NB4 (cell line): ENCODE measurements around the gene PIP5K1C.

Experiments
- DNase-seq: peaks from one replicate; pipeline ENCODE4 v3.0.0; 2010; ENCODE audit warnings: low read depth
- H3K4me3 ChIP-seq: one replicate; pipeline ENCODE4 v1.5.1; 2011; ENCODE audit warnings: mild to moderate bottlenecking, low read depth, low read length, moderate library complexity
- CTCF ChIP-seq: IDR thresholded peaks from one replicate; pipeline ENCODE4 v1.5.1; 2012; ENCODE audit warnings: low read depth, low read length
- MAX ChIP-seq: IDR thresholded peaks from 2 replicates; pipeline ENCODE4 v1.6.1; 2011; ENCODE audit warnings: low read depth, low read length
- MYC ChIP-seq: IDR thresholded peaks from 2 replicates; pipeline ENCODE4 v1.6.1; 2011; ENCODE audit warnings: low read depth, low read length
- POLR2A ChIP-seq: IDR thresholded peaks from 2 replicates; pipeline ENCODE4 v1.6.1; 2011; ENCODE audit warnings: mild to moderate bottlenecking; ENCODE audit not compliant: insufficient read length; ENCODE audit errors: extremely low read depth

Gene PIP5K1C

GRCh38 chr19:3725121-3725520, 24.9 kb upstream of the PIP5K1C start:
- no peak for TF ChIP-seq POLR2A
- H3K4me3 ChIP-seq: no peak overlapping the region
- DNase-seq: no peak

- no peak for TF ChIP-seq MAX
- no peak for TF ChIP-seq MYC
- TF ChIP-seq POLR2A: no peak
- no peak for TF ChIP-seq CTCF
- no peak for DNase-seq
- H3K4me3 ChIP-seq: no peak overlapping the region
These were observed 23.6 kb upstream of the PIP5K1C start for GRCh38 chr19:3723883-3724282.

GRCh38 chr19:3723110-3723488, 22.8 kb upstream of the PIP5K1C start:
- no peak for DNase-seq
- H3K4me3 ChIP-seq: no peak overlapping the region
- TF ChIP-seq MAX (no peak), MYC (no peak), POLR2A (no peak), CTCF (no peak)

- no peak for DNase-seq
- no peak for TF ChIP-seq MAX
- TF ChIP-seq POLR2A: no peak
- TF ChIP-seq MYC: no peak
- no peak for TF ChIP-seq CTCF
- no peak overlapping the region for H3K4me3 ChIP-seq
These were observed 22.3 kb upstream of the PIP5K1C start for GRCh38 chr19:3722443-3723109.

GRCh38 chr19:3721887-3722442, 21.7 kb upstream of the PIP5K1C start:
- no peak overlapping the region for H3K4me3 ChIP-seq
- DNase-seq: no peak
- TF ChIP-seq CTCF (no peak), MAX (no peak), POLR2A (no peak), MYC (no peak)

- H3K4me3 ChIP-seq: no peak overlapping the region
These were observed 21.0 kb upstream of the PIP5K1C start for GRCh38 chr19:3721131-3721886.

More at GRCh38 chr19:3721131-3721886, 21.0 kb upstream of the PIP5K1C start:
- DNase-seq: peak; percentile 78
- TF ChIP-seq POLR2A: no peak
- TF ChIP-seq MYC: no peak
- no peak for TF ChIP-seq MAX
- TF ChIP-seq CTCF: no peak
